Peyer's patch (tissue), 4 donors: ENCODE measurements around the gene CLASP1.

Experiments
- CTCF ChIP-seq, 6 experiments: fragments of 450-650 bp in 4 of 6; fragments of 200-600 bp in 2 of 6; sonication (generic) in 1 of 6; IDR thresholded peaks; one replicate each; pipeline ENCODE4 v1.5.1; 2017 to 2019; ENCODE audit warnings: antibody characterized with exemption in 6 of 6, mild to moderate bottlenecking in 3 of 6, moderate library complexity in 1 of 6
- POLR2A ChIP-seq, 2 donors: fragments of 450-650 bp; IDR thresholded peaks; one replicate each; pipeline ENCODE4 v1.5.1; 2017; ENCODE audit warnings: antibody characterized with exemption in 2 of 2, mild to moderate bottlenecking in 2 of 2, moderate library complexity in 2 of 2

DNA sequence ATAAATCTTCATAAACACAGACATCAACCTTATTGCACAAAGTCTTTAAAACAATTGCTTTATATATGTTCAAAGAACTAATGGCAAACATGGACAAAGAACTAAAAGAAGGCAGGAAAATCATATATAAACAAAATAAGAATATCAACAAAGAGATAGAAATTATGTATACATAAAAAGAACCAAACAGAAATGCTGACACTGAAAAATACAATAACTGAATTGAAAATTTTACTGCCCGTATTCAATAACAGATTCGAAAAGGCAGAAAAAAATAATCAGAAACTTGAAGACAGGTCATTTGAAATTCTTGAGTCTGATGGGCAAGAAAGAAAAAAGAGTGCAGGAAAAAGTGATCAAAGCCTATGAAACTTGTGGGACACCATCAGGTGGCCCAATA is 342.2 kb downstream of the CLASP1 start:
- no peak for TF ChIP-seq CTCF (IDR thresholded peaks at IDR 0.05)
- no peak for TF ChIP-seq POLR2A (IDR thresholded peaks at IDR 0.05)
